ENCODE data around the gene DOK1.

Gene DOK1

DNA sequence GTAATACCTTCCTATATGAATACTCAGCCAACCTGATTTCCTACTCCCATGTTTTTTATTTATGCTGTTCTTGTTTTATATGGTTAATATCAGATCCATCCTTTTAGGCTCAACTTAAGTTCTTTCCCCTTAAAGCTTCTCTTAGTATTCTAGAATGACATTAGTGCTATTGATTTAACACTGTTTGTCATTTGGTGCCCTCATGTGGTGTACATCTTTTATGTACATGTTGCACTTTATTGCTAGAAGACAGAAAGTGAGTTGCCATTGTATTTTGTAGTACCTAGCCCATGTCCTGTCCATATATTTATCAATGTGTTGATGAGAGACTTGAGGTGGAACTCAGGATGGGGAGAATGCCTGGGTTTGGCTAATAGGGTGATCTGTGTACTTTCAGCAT lies 22.3 kb upstream of the DOK1 start:
- H3K27ac Mint-ChIP-seq, result peak overlapping the region; percentile 96
- no peaks in the 10 kb centered on the region for H3K9me3 Mint-ChIP-seq
- peak overlapping the region; percentile 97 for H3K4me3 Mint-ChIP-seq
- peaks cover 38% of the 10 kb centered on the region for H3K4me1 Mint-ChIP-seq (ENCODE audit: low read depth)
- peaks cover 28% of the 10 kb centered on the region for H3K36me3 Mint-ChIP-seq (ENCODE audit: low read depth)
- no peaks in the 10 kb centered on the region for H3K27me3 Mint-ChIP-seq (ENCODE audit: low read depth)

DNA sequence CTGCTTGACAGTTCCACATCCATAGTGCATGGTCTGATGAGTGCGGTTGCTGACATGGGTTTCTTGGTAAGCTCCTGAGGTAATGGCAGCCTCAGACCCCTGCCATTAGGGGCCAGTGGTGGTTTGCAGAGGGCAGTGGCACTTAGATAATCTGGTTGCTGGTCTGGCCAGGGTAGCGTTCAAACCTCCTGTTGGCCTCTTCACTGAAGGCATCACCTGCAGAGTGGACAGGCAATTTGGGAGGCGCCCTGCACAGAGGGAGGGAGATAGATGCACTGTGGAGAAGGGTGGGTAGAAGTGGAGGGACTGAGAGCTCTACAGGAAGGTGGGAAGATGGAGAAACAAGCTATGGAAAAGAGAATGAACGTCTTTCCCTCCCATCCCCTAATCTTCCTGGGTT lies 21.1 kb upstream of the DOK1 start:
- Mint-ChIP-seq H3K4me1 (ENCODE audit: low read depth) (peaks cover 27% of the 10 kb centered on the region), H3K4me3 (no peak overlapping the region), H3K36me3 (ENCODE audit: low read depth) (peaks cover 17% of the 10 kb centered on the region), H3K27ac (no peak overlapping the region), H3K27me3 (ENCODE audit: low read depth) (peaks cover 4% of the 10 kb centered on the region), H3K9me3 (no peaks in the 10 kb centered on the region)

DNA sequence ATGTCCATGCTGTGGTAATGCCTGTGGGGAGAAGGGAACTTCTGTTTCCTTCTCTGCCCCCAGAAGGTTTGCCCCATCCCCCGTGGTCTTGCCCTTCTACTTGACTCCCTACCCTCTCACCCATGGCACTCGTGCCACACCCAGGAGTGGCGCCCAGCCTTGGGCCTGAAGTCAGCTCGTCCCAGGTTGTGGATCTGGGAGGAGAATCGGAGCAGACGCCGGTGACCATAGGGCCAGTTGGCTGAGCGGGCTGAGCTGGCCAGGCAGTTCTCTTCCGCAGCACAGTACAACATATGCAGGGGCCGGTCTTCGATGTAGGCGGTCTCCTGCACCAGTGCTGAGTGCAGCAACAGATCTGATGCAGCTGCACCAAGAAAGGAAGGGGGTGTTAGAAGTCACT lies 20.1 kb upstream of the DOK1 start:
- H3K4me3 Mint-ChIP-seq, result no peak overlapping the region
- no peak overlapping the region for H3K27ac Mint-ChIP-seq
- H3K4me1 Mint-ChIP-seq (ENCODE audit: low read depth), result peaks cover 30% of the 10 kb centered on the region
- H3K9me3 Mint-ChIP-seq, result no peaks in the 10 kb centered on the region
- peaks cover 12% of the 10 kb centered on the region for H3K36me3 Mint-ChIP-seq (ENCODE audit: low read depth)
- H3K27me3 Mint-ChIP-seq (ENCODE audit: low read depth), result peaks cover 4% of the 10 kb centered on the region

DNA sequence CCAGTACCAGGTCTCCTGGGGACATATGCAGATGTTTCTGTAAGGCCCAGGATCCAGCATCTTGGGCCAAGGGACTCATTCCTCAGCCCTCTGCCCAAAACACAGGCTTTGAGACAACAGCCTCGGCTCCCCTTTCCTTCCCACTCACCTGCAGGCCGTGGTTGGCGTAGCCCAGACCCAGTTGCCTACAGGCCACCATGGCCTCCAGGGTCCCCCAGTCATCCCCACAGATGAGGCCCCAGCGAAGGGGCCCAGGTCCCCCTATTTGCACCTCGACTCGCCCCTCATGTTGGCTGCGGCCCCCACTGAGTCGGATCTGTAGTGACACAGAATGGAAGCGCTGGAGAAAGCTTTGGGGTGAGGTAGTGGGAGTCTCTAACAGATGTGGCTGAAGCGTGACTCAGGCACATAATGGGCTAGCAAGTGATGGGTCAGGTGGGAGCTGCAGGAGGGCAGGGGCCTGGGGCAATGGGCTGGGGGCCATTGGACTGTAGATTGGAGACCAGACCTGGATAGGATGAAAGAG lies 19.0 kb upstream of the DOK1 start:
- no peak overlapping the region for H3K4me3 Mint-ChIP-seq
- no peak overlapping the region for H3K27ac Mint-ChIP-seq
- H3K36me3 Mint-ChIP-seq (ENCODE audit: low read depth), result peaks cover 12% of the 10 kb centered on the region
- peaks cover 4% of the 10 kb centered on the region for H3K27me3 Mint-ChIP-seq (ENCODE audit: low read depth)
- H3K9me3 Mint-ChIP-seq, result no peaks in the 10 kb centered on the region
- peaks cover 30% of the 10 kb centered on the region for H3K4me1 Mint-ChIP-seq (ENCODE audit: low read depth)

DNA sequence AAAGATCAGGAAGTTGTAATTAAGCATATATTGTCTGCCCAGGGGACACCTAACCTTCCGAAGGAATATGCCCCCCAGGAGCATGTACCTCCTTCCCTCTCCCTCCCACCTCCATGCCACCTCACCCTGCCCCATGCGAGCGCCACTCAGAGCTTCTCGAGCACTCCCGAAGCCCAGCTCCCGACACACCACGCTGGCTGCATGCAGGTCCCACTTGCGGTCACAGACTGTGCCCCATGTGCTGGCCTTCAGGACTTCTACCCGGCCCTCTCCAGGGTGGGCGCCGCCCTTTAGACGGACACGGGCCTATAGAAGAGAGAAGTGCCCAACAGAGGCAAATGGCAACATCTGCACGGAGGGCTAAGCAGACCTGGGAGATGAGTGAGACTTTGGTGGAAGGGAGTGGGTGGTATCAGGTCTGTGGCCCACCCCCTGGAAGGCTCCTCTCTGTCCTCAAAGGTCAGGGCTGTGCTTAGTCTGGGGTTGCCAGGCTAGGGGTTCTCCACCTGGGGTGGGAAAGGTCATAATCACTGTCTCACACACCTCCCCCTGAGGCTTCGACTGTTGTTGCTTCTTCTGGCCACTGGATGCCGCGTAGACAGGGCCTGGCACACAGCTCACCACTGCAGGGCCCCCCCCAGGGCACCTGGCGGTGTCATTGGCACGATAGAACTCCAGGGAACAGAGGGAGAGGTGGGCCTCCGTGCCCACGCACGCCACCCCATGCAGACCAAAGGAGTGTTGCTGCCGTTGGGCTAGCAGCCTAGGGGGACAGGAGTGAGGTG lies 18.2 kb upstream of the DOK1 start:
- Mint-ChIP-seq H3K27me3 (ENCODE audit: low read depth) (peaks cover 4% of the 10 kb centered on the region), H3K4me1 (ENCODE audit: low read depth) (peaks cover 24% of the 10 kb centered on the region), H3K9me3 (no peaks in the 10 kb centered on the region), H3K36me3 (ENCODE audit: low read depth) (peaks cover 10% of the 10 kb centered on the region), H3K27ac (no peak overlapping the region), H3K4me3 (no peak overlapping the region)

DNA sequence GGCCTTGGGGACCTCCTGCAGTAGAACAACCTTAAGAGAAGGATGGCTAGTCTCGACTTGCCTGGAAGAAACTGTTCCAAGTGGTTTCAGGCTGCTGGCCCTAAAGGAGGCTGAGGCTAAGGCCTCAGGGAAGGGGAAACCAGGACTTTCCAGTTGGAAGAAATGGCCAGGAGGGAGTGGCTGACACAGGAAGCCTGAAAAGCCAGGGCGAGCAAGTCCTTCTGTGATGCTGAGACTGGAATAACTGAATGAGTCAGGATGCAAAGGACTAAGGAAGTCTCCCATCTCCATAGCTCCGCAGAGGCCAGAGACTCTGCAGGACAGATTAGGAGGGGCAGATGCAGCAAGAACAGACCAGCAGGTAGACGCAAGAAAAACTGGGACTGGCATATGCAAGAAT lies 17.4 kb upstream of the DOK1 start:
- Mint-ChIP-seq H3K27ac (no peak overlapping the region), H3K4me1 (ENCODE audit: low read depth) (peaks cover 16% of the 10 kb centered on the region), H3K36me3 (ENCODE audit: low read depth) (peaks cover 7% of the 10 kb centered on the region), H3K27me3 (ENCODE audit: low read depth) (peaks cover 5% of the 10 kb centered on the region), H3K4me3 (no peak overlapping the region), H3K9me3 (no peaks in the 10 kb centered on the region)

- peaks cover 2% of the 10 kb centered on the region for H3K36me3 Mint-ChIP-seq (ENCODE audit: low read depth)
- no peak overlapping the region for H3K27ac Mint-ChIP-seq
- no peak overlapping the region for H3K4me3 Mint-ChIP-seq
- H3K4me1 Mint-ChIP-seq (ENCODE audit: low read depth), result peaks cover 13% of the 10 kb centered on the region
- no peaks in the 10 kb centered on the region for H3K9me3 Mint-ChIP-seq
- peaks cover 13% of the 10 kb centered on the region for H3K27me3 Mint-ChIP-seq (ENCODE audit: low read depth)
These were observed 15.6 kb upstream of the DOK1 start for GRCh38 chr2:74538881-74539339.

DNA sequence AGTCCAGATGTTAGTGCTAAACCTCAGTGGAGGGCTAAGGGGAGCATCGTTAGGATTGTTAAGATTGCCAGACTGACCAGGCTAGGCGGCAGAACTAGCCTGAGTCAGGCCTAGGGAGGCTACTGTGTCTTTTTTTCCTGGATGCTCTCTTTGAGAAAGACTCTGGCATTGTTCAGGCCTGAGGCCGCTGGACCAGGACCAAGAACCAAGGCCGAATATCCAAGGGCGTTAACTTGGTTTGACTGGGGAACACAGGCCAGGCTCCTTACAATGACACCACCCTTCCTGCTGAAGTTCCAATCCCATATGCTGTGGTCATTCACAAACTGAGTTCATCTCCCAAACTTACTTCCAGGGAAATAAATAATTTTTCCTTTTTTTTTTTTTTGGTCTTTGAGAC lies 14.2 kb upstream of the DOK1 start:
- H3K4me1 Mint-ChIP-seq (ENCODE audit: low read depth), result peaks cover 12% of the 10 kb centered on the region
- H3K9me3 Mint-ChIP-seq, result no peaks in the 10 kb centered on the region
- no peak overlapping the region for H3K27ac Mint-ChIP-seq
- H3K36me3 Mint-ChIP-seq (ENCODE audit: low read depth), result peaks cover 1% of the 10 kb centered on the region
- H3K27me3 Mint-ChIP-seq (ENCODE audit: low read depth), result peaks cover 18% of the 10 kb centered on the region
- H3K4me3 Mint-ChIP-seq, result no peak overlapping the region

GRCh38 chr2:74542978-74543377 lies 11.5 kb upstream of the DOK1 start:
- Mint-ChIP-seq H3K4me1 (ENCODE audit: low read depth) (peaks cover 15% of the 10 kb centered on the region), H3K27ac (no peak overlapping the region), H3K27me3 (ENCODE audit: low read depth) (peaks cover 38% of the 10 kb centered on the region), H3K36me3 (ENCODE audit: low read depth) (peaks cover 1% of the 10 kb centered on the region), H3K9me3 (no peaks in the 10 kb centered on the region), H3K4me3 (no peak overlapping the region)

GRCh38 chr2:74544634-74545033 lies 9.9 kb upstream of the DOK1 start:
- no peak overlapping the region for H3K4me3 Mint-ChIP-seq
- peaks cover 42% of the 10 kb centered on the region for H3K27me3 Mint-ChIP-seq (ENCODE audit: low read depth)
- peaks cover 1% of the 10 kb centered on the region for H3K36me3 Mint-ChIP-seq (ENCODE audit: low read depth)
- H3K27ac Mint-ChIP-seq, result no peak overlapping the region
- H3K4me1 Mint-ChIP-seq (ENCODE audit: low read depth), result peaks cover 12% of the 10 kb centered on the region
- H3K9me3 Mint-ChIP-seq, result no peaks in the 10 kb centered on the region

DNA sequence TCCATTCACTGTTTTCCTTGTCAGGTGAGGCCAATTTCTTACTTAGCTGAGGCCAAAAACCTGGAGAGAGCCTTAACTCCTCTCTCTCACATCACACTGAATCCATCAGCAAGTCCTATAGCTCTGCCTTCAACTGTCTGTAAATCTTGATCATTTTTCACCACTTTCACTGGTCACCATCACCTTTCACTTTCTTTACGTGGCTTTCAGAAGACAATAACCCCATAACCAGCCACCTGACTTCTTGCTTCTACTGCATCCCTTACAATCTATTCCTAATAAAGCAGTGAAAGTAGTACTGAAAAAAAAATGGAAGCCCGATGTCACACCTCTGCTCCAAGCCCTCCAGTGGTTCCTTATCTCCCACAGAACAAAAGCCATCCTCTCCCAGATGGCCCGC lies 8.5 kb upstream of the DOK1 start:
- H3K36me3 Mint-ChIP-seq (ENCODE audit: low read depth), result peaks cover 1% of the 10 kb centered on the region
- peaks cover 12% of the 10 kb centered on the region for H3K4me1 Mint-ChIP-seq (ENCODE audit: low read depth)
- H3K27ac Mint-ChIP-seq, result no peak overlapping the region
- no peak overlapping the region for H3K4me3 Mint-ChIP-seq
- H3K27me3 Mint-ChIP-seq (ENCODE audit: low read depth), result peaks cover 51% of the 10 kb centered on the region
- H3K9me3 Mint-ChIP-seq, result no peaks in the 10 kb centered on the region

DNA sequence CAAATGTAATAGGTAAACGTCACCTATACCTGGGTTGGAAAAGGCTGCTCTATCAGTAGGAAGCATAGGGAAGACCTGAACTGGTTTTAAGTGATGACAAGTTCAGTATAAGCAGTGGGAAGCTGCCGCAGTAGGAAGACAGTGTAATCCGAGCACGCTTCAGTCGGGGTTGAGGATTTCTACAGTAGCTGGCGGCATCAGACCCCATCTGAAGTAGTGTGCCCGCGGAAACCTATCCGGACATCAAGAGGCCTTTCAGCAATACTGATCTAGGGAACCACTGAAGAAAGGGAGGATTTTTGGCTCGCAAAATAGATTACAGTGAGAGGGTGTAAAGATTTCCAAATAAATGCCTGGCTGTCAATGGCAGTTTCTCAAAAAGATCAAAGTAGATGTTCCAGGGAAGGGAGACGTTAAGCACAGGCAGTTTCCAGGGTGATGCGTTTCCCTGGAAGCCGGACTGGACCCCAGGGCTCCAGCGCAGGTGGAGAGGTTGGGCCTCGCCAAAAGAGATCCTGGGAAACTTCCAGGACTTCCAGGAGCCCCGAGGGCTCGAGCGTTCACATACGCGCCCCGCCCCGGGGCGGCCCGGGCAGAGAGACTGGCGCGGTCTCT lies 6.1 kb upstream of the DOK1 start:
- no peaks in the 10 kb centered on the region for H3K9me3 Mint-ChIP-seq
- H3K27ac Mint-ChIP-seq, result peak overlapping the region; percentile 4
- peak overlapping the region; percentile 78 for H3K4me3 Mint-ChIP-seq
- H3K36me3 Mint-ChIP-seq (ENCODE audit: low read depth), result no peaks in the 10 kb centered on the region
- peaks cover 46% of the 10 kb centered on the region for H3K27me3 Mint-ChIP-seq (ENCODE audit: low read depth)
- H3K4me1 Mint-ChIP-seq (ENCODE audit: low read depth), result peaks cover 15% of the 10 kb centered on the region

DNA sequence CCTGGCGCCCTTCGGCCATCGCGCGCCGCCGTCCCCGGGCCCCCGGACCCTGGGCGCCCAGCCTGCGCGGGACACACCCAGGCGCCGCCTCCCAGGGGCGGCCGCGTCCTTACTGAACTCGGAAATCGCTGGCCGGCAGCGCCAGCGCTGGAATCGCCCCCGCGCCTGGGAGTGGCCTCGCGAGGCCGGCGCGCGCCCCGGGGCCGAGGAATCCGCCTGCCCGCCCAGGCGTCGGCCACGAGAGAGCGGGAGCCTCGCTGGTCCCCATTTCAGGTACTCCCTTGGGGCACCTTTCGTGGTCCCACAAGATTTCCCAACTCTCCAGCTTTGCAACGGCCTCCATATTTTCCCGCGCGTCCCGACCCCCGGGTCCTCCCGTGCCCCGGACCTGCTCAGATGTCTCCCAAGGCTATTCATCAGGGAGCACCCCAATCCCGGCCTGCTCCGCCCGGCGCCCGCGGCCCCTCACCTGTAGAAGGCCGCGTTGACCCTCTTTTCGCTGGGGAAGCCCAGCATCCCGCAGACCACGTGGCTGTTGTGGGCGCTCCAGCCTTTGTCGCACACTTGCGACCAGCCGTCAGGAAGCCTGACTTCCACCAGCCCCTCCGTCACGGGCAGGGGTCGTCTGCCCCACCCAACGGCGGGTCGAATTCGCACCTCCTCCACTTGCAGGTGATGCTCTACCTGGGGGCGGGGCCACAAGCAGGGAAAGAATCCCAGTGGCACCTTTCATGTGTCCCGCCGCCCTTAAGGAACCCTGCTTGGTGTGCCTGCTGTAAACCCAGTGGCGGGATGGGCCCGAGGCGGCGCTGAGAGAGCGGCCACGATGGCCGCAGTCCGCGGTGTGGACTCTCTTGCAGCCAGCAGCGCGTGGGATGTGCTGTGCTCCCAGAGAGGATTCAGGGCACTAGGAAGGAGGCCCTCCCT lies 5.4 kb upstream of the DOK1 start:
- Mint-ChIP-seq H3K36me3 (ENCODE audit: low read depth) (no peaks in the 10 kb centered on the region), H3K9me3 (no peaks in the 10 kb centered on the region), H3K4me3 (peak overlapping the region; percentile 54), H3K27me3 (ENCODE audit: low read depth) (peaks cover 46% of the 10 kb centered on the region), H3K27ac (no peak overlapping the region), H3K4me1 (ENCODE audit: low read depth) (peaks cover 17% of the 10 kb centered on the region)

- Mint-ChIP-seq H3K27ac (no peak overlapping the region), H3K9me3 (no peaks in the 10 kb centered on the region), H3K4me3 (peak overlapping the region; percentile 16), H3K4me1 (ENCODE audit: low read depth) (peaks cover 17% of the 10 kb centered on the region), H3K27me3 (ENCODE audit: low read depth) (peaks cover 42% of the 10 kb centered on the region), H3K36me3 (ENCODE audit: low read depth) (no peaks in the 10 kb centered on the region)
These were observed 4.3 kb upstream of the DOK1 start for GRCh38 chr2:74550231-74550630.
